Stomach (tissue), 9 donors: ENCODE data around the gene CUL4A. TPM values are rescaled to one million over a fixed set of nuclear protein-coding genes. Genes with fewer than 3 reads are reported as not detected.
A peak's percentile ranks its signal among the peaks of the same experiment; 100 is the strongest.

Experiments used
- DNase-seq, 2 donors: peaks; one replicate each; pipeline versions ENCODE4 v3.0.0 to v3.0.0-alpha.2; 2013 to 2019
- H3K27ac ChIP-seq, 5 donors: fragments of 200-600 bp in 4 of 5; sonication (generic) in 4 of 5; one replicate each; pipeline ENCODE4 v1.5.1; 2013 to 2019; ENCODE audit warnings: mild to moderate bottlenecking in 1 of 5, moderate library complexity in 1 of 5
- H3K27me3 ChIP-seq, 3 donors: fragments of 200-600 bp; sonication (generic); one replicate each; pipeline ENCODE4 v1.5.1; 2017 to 2019; ENCODE audit warnings: mixed run types in 1 of 3
- H3K36me3 ChIP-seq, 4 donors: fragments of 200-600 bp; sonication (generic); 1 replicate in 3 of 4; 2 replicates in 1 of 4; pipeline ENCODE4 v1.5.1; 2016 to 2019
- H3K4me1 ChIP-seq, 4 donors: fragments of 200-600 bp; sonication (generic); one replicate each; pipeline ENCODE4 v1.5.1; 2016 to 2019
- H3K4me3 ChIP-seq, 4 donors: fragments of 200-600 bp; sonication (generic) in 3 of 4; one replicate each; pipeline ENCODE4 v1.5.1; 2016 to 2019; ENCODE audit warnings: mild to moderate bottlenecking in 1 of 4
- H3K9me3 ChIP-seq, 4 donors: fragments of 200-600 bp; sonication (generic); one replicate each; pipeline ENCODE4 v1.5.1; 2016 to 2019
- CTCF ChIP-seq, 7 experiments: fragments of 450-650 bp in 4 of 7; fragments of 200-600 bp in 3 of 7; sonication (generic) in 3 of 7; IDR thresholded peaks; one replicate each; pipeline ENCODE4 v1.5.1; 2016 to 2019; ENCODE audit warnings: antibody characterized with exemption in 7 of 7, control low read depth in 2 of 7, mild to moderate bottlenecking in 1 of 7
- EP300 ChIP-seq: sonication (generic); formaldehyde crosslinking; IDR thresholded peaks from one replicate; pipeline ENCODE4 v1.6.1; 2017; ENCODE audit warnings: antibody characterized with exemption
- POLR2A ChIP-seq, 4 donors: fragments of 450-650 bp; IDR thresholded peaks; one replicate each; pipeline ENCODE4 v1.6.1; 2016; ENCODE audit warnings: antibody characterized with exemption in 4 of 4, control low read depth in 2 of 4, mild to moderate bottlenecking in 1 of 4, moderate library complexity in 1 of 4
- POLR2AphosphoS5 ChIP-seq, 3 donors: sonication (generic); formaldehyde crosslinking; IDR thresholded peaks; one replicate each; pipeline ENCODE4 v1.6.1; 2016; ENCODE audit warnings: antibody characterized with exemption in 3 of 3
- WGBS, 5 donors: extraction: QIAGEN DNeasy Blood & Tissue Kit in 3 of 5; methylation state at CpG; one replicate each; pipeline versions ENCODE4 v1.1.5 to v1.1.7; 2013 to 2018; 5-methylcytosine and 5-hydroxymethylcytosine counted together
- intact Hi-C: fragments of 100-400 bp; cut with DNase I; formaldehyde crosslinking; loops from one replicate; pipeline ENCODE4 v1.15.1; 2023; ENCODE audit warnings: low total_unique reads
- polyA plus RNA-seq, 3 donors: library from polyadenylated mRNA; stranded (reverse); fragments of 200-250 nt; gene quantifications; one replicate each; pipeline ENCODE4 v1.2.3, GENCODE V29; 2013
- total RNA-seq, 5 donors: library from RNA; depleted of rRNA; stranded (reverse); fragments of >200 nt; gene quantifications; one replicate each; pipeline versions ENCODE4 v1.1.0 to v1.2.3, GENCODE V29; 2014 to 2016
- donor health status: healthy with polysubstance abuse.
- donor health status: Bipolar disorder and iron deficiency.
- donor health status: healthy.

The CUL4A gene
- total and polyA plus RNA-seq, 8 donors = 24.4 to 153 (median 108) TPM

- H3K4me3 ChIP-seq = no peak overlapping the region
- H3K4me1 ChIP-seq = peaks cover 35 to 67% (median 54%) of the 10 kb centered on the region in 4 donors
- TF ChIP-seq POLR2AphosphoS5 (IDR thresholded peaks at IDR 0.05) (no peak), CTCF (IDR thresholded peaks at IDR 0.05) (no peak), POLR2A (IDR thresholded peaks at IDR 0.05) (no peak), EP300 (no peak)
- H3K27ac ChIP-seq = peak overlapping the region in 2 of 5 donors; percentile 18 to 48
- no peaks in the 10 kb centered on the region for H3K27me3 ChIP-seq
- 75 to 88% (median 86%) methylated on average over 3 to 5 of the region's 5 CpGs for WGBS, 5 donors
- H3K36me3 ChIP-seq = peaks cover 8 to 35% (median 21%) of the 10 kb centered on the region in 4 donors
- H3K9me3 ChIP-seq = no peaks in the 10 kb centered on the region
- intact Hi-C loops = no loop called here
- DNase-seq = no peak
Observed at GRCh38 chr13:113204378-113204734, 5.1 kb upstream of the CUL4A start.

- no peaks in the 10 kb centered on the region for H3K27me3 ChIP-seq
- no peak overlapping the region for H3K4me3 ChIP-seq
- no peak for DNase-seq
- WGBS, 5 donors = 53 to 80% (median 68%) methylated on average over 5 of the region's 5 CpGs
- peaks cover 0 to 23% (median 11%) of the 10 kb centered on the region in 4 donors for H3K36me3 ChIP-seq
- H3K9me3 ChIP-seq = no peaks in the 10 kb centered on the region
- no peak for TF ChIP-seq CTCF (IDR thresholded peaks at IDR 0.05)
- intact Hi-C loops = no loop called here
- peaks cover 38 to 73% (median 60%) of the 10 kb centered on the region in 4 donors for H3K4me1 ChIP-seq
- H3K27ac ChIP-seq = no peak overlapping the region
Observed at GRCh38 chr13:113205428-113205931, 3.9 kb upstream of the CUL4A start.

GRCh38 chr13:113207460-113207859 lies 2.0 kb upstream of the CUL4A start:
- TF ChIP-seq EP300 (no peak), POLR2AphosphoS5 (IDR thresholded peaks at IDR 0.05) (no peak), POLR2A (IDR thresholded peaks at IDR 0.05) (no peak), CTCF (IDR thresholded peaks at IDR 0.05) (no peak)
- H3K27ac ChIP-seq = peak overlapping the region in 4 of 5 donors; percentile 97 to 100 (median 100)
- H3K36me3 ChIP-seq = peaks cover 0 to 36% (median 20%) of the 10 kb centered on the region in 4 donors
- peaks cover 49 to 81% (median 70%) of the 10 kb centered on the region in 4 donors for H3K4me1 ChIP-seq
- no peak for DNase-seq
- no peaks in the 10 kb centered on the region for H3K9me3 ChIP-seq
- H3K4me3 ChIP-seq = peak overlapping the region; percentile 89 to 98 (median 96)
- H3K27me3 ChIP-seq = no peaks in the 10 kb centered on the region
- 25 to 39% (median 31%) methylated on average over 3 of the region's 3 CpGs for WGBS, 5 donors
- intact Hi-C loops = no loop called here

- Histone ChIP-seq H3K4me1 (peaks cover 49 to 81% (median 70%) of the 10 kb centered on the region in 4 donors), H3K9me3 (no peaks in the 10 kb centered on the region), H3K36me3 (peaks cover 0 to 37% (median 22%) of the 10 kb centered on the region in 4 donors), H3K27ac (peak overlapping the region; percentile 97 to 100 (median 100)), H3K4me3 (peak overlapping the region; percentile 89 to 98 (median 96)), H3K27me3 (no peaks in the 10 kb centered on the region)
- peak in 1 of 2 donors; percentile 75 for DNase-seq
- TF ChIP-seq POLR2AphosphoS5 (IDR thresholded peaks at IDR 0.05) = no peak
- TF ChIP-seq EP300 = no peak
- TF ChIP-seq POLR2A (IDR thresholded peaks at IDR 0.05) = no peak
- no peak for TF ChIP-seq CTCF (IDR thresholded peaks at IDR 0.05)
- intact Hi-C loops = no loop called here
- 0 to 1% (median 0%) methylated on average over 20 to 44 of the region's 44 CpGs for WGBS, 5 donors
Observed at GRCh38 chr13:113207890-113208420, 1.5 kb upstream of the CUL4A start.
